Astrocyte of the cerebellum (primary cell): ENCODE results near the gene CALHM5.
"Not testable (repeated sequence)": the region's sequence is repeated elsewhere in the genome, so short reads cannot be mapped to it uniquely, and the experiment has no call there.

Source experiments
- DNase-seq: peaks from one replicate; pipeline ENCODE4 v3.0.0-alpha.2; 2011; ENCODE audit warnings: low read depth
- H3K4me3 ChIP-seq: 2 replicates; pipeline ENCODE4 v1.5.1; 2011; ENCODE audit warnings: mild to moderate bottlenecking, low read depth, low read length, moderate library complexity
- CTCF ChIP-seq: IDR thresholded peaks from 2 replicates; pipeline ENCODE4 v1.5.1; 2012; ENCODE audit warnings: low read length, low read depth, moderate library complexity, mild to moderate bottlenecking; ENCODE audit errors: missing control alignments
- in situ Hi-C: cut with HindIII; loops from 2 replicates; pipeline ENCODE4 v1.10.0; 2017; ENCODE audit warnings: low sequenced_read_pairs

CALHM5 gene

GRCh38 chr6:116483616-116484015 lies 27.8 kb upstream of the CALHM5 start:
- DNase-seq, result no peak
- no peak for TF ChIP-seq CTCF
- in situ Hi-C loops, result no loop called here
- H3K4me3 ChIP-seq, result no peak overlapping the region

- no peak overlapping the region for H3K4me3 ChIP-seq
- TF ChIP-seq CTCF, result no peak
- no peak for DNase-seq
- in situ Hi-C loops, result no loop called here
Observed at GRCh38 chr6:116485559-116486184, 25.8 kb upstream of the CALHM5 start.

- DNase-seq, result no peak
- TF ChIP-seq CTCF, result no peak
- in situ Hi-C loops, result no loop called here
- no peak overlapping the region for H3K4me3 ChIP-seq
Observed at GRCh38 chr6:116491610-116492330, 19.7 kb upstream of the CALHM5 start.

- in situ Hi-C loops, result no loop called here
- H3K4me3 ChIP-seq, result no peak overlapping the region
- no peak for TF ChIP-seq CTCF
- no peak for DNase-seq
Observed at GRCh38 chr6:116492331-116493067, 18.9 kb upstream of the CALHM5 start.

- H3K4me3 ChIP-seq, in situ Hi-C loops, DNase-seq: not testable (repeated sequence)
Observed at GRCh38 chr6:116495161-116495560, 16.3 kb upstream of the CALHM5 start.

- in situ Hi-C loops, result no loop called here
- TF ChIP-seq CTCF, result no peak
- DNase-seq, result no peak
- no peak overlapping the region for H3K4me3 ChIP-seq
Observed at GRCh38 chr6:116497113-116497676, 14.2 kb upstream of the CALHM5 start.
